Upper lobe of left lung (tissue), 4 donors: ENCODE results near the gene TRIM40.

Source experiments
- EP300 ChIP-seq, 4 donors: sonication (generic); formaldehyde crosslinking; IDR thresholded peaks; one replicate each; pipeline ENCODE4 v1.5.1; 2017; ENCODE audit warnings: antibody characterized with exemption in 4 of 4, control low read depth in 2 of 4
- POLR2A ChIP-seq, 4 donors: fragments of 450-650 bp; IDR thresholded peaks; one replicate each; pipeline ENCODE4 v1.5.1; 2016 to 2017; ENCODE audit warnings: antibody characterized with exemption in 4 of 4, mild to moderate bottlenecking in 2 of 4
- POLR2AphosphoS5 ChIP-seq, 2 donors: sonication (generic); formaldehyde crosslinking; IDR thresholded peaks; one replicate each; pipeline ENCODE4 v1.5.1; 2017; ENCODE audit warnings: antibody characterized with exemption in 2 of 2
- TF ChIP-seq, protein P1 (sequence below), 6 experiments: fragments of 450-650 bp in 4 of 6; fragments of 200-600 bp in 2 of 6; sonication (generic) in 2 of 6; IDR thresholded peaks; one replicate each; pipeline ENCODE4 v1.5.1; 2016 to 2019; ENCODE audit warnings: antibody characterized with exemption in 6 of 6

DNA sequence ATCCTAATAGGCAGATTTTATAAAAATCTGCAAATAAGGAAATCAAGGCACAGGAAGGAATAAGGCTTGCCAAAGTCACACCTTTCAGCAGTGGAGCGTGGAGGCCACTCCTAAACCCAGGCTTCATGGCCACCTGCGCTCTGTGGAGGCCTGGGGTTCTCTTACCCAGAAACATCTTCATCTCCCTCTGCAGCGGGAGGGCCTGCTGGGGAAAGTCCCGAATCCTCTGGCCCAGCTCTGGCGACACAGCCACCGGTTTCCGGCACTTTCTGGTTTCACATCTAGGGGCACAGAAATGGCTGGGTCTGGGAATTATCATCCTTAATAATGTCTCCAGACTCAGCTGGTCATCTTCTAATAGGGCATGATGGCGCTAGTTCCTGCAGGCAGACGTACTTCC, 20.8 kb downstream of the TRIM40 start:
- TF ChIP-seq, protein P1, sequence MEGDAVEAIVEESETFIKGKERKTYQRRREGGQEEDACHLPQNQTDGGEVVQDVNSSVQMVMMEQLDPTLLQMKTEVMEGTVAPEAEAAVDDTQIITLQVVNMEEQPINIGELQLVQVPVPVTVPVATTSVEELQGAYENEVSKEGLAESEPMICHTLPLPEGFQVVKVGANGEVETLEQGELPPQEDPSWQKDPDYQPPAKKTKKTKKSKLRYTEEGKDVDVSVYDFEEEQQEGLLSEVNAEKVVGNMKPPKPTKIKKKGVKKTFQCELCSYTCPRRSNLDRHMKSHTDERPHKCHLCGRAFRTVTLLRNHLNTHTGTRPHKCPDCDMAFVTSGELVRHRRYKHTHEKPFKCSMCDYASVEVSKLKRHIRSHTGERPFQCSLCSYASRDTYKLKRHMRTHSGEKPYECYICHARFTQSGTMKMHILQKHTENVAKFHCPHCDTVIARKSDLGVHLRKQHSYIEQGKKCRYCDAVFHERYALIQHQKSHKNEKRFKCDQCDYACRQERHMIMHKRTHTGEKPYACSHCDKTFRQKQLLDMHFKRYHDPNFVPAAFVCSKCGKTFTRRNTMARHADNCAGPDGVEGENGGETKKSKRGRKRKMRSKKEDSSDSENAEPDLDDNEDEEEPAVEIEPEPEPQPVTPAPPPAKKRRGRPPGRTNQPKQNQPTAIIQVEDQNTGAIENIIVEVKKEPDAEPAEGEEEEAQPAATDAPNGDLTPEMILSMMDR (IDR thresholded peaks at IDR 0.05), result no peak
- TF ChIP-seq POLR2AphosphoS5 (IDR thresholded peaks at IDR 0.05) (no peak), POLR2A (IDR thresholded peaks at IDR 0.05) (no peak), EP300 (IDR thresholded peaks at IDR 0.05) (no peak)
